HG02610 (cell line): ENCODE measurements around the gene ETNK2.

Experiments used
- ATAC-seq: cut with Tn5 transposase; IDR thresholded peaks from one replicate; pipeline ENCODE4 v1.9.1; 2021; ENCODE audit warnings: mild to moderate bottlenecking, moderate library complexity; ENCODE audit not compliant: unreplicated experiment

The ETNK2 gene

DNA sequence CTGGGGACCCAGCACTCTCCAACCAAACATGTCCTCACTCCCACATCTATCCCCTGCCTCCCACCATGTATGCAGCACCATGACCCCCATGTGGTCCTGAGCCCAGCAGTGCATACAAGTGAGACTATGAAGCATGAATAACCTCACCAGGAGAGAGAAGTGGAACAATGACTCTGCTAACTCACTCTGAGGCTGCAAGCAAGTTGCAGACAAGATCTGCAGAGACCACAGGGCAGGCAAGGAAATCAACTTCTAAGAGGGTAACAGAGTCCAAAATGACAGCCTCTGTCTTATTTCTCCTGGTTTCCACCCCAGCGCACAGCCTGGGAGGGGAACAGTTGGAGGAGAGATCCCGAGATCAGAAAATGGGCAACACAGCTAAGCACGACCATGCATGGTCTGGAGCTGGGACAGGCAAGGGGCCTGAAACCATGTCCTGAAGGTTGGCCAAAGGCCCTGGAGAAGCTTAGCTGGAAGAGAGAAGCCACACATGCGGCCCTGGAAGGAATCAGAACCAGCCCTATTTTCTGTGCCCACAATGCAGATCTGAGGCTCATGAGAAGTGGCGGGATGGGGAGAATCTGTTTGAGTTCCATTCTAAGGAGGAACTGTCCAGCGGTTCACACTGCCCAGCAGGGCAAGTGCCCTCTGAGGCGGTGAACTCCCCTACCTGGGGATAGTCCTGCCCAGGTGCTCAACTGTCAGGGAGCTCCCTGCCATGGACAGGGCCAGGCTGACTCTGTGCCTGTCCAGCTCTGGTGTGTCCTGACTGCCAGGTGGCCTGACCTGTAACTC, 26.8 kb upstream of the ETNK2 start:
- no peak for ATAC-seq

DNA sequence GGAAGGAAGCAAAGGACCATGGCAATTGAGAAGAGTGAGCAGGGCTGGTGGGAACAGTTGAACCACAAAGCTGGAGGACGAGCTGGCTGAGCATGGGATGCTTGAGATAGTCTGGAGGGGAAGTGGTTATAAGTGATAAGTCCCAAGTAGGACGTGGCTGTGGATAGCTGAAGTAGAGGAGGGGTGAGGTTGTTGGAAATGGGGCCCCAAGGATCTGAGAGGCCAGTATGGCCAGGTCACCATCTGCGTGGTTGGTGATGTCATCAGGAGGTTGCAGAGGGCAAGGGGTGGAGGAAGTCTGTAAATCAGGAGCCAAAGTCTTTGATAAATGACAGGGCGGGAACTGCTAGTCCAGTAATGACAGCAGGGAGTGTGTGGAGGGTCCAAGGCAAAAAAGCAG, 25.3 kb upstream of the ETNK2 start:
- no peak for ATAC-seq

DNA sequence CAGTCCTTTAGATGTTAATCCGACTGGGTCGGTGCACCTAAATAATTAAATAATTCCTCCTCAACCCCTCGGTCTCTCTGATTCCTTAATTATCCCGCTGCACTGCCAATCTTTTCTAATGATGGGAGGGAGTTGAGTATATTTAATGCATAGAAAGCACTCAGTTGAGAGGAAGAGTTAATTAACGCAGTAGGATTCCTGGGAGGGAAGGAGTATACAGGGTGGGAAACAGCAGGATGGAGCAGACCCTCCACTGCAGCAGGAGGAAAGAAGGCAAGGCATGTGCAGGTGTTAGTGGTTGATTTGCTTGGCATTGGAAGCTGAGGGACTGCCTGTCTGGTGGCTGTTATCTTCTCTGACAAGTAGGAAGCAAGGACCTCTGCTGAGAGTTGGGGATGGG, 24.2 kb upstream of the ETNK2 start:
- ATAC-seq = no peak

DNA sequence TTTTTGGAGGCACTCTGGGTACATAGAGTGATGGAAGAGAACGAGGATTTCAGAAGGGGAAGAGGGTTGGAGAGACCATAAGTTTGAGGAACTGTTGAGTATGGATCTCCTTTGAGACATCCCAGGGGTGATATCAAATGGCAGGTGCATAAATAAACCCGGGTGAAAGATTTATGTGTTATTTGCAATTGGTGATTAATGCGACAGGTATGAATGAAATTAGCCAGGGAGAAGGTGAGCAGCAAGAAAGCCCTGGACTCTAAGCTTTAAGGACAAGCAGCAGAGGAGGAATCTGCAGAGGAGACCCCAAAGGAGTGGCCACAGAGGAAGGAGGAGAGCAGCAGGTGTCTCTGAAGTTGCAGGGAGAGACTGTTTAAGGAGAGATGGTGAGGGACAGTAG, 23.1 kb upstream of the ETNK2 start:
- ATAC-seq = no peak

DNA sequence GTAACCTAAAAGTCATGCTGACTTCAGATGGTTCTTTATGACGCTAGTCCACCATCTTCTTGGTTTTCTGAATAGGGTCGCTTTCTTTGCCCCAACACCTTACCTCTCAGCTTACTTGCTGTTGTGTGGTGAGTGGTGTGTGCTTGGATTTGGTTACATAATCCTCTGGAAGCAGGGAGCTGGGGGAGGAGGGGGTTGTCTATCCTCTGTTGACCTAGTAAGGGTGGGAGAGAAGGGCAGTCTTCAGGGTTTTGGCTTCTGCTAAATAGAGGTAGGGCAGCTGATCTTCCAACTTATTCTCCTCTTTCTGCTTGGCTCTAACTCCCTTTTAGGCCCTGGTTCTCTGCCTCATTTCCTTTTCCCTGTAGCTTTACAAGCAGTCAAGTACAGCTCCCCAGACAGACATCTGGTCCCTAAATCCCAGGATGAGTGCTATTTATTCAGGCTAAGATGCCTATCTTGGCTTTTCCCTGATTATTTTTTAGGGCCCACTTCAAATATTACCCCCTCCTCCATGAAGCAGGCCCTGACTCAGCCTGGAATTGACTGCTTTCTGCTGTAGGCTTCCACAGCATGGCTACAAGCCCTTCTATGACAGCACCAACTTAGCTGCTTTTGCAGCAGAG, 20.7 kb upstream of the ETNK2 start:
- no peak for ATAC-seq

DNA sequence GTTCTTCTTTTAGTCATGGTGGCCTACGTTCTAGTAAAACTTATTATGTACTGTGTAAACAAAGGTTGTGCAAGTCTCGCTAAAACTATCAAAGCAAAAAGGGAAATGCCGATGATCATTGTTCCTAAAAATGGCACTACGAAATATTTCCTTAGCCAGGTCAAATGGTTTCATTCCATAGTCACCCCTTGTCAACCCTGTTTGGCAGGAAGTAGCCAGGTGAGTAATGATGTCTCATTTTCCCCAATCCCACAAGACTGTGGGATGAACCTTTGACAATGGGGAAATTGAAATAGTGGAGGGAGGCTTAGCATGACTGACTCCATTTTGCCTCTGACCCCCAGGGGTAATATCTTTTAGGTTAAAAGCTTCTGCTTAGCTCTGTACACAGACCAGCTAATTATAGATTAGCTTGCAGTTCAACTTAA, 19.9 kb upstream of the ETNK2 start:
- ATAC-seq = no peak

DNA sequence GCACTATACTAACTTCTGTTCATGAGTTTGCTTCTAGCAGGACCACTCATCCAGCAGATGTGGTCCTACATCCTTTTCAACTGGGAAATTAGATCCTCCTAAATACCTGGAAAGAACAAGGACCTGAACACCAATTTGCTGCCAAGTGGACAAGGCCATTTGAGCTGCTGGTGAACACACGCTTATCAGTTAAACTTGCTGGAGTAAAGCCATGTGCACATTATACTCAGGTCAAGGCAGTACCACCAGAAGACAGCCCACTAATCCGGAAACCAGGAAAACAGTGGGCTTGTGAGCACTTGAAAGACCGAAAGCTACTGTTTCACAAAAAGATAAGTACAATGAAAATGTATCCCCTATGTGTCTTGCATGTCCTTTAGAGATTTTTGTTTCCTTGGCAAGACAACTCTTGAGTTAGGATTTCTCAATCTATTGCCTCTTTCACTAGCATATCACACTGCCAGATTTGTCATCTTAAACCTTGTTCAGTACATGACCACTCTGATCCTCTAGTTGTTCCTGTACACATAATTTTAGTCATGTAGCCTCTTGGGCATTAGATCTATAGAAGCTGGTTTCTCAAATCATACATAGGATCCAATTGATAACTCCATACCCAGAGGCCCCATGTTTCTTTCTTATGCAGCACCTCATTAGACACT, 18.8 kb upstream of the ETNK2 start:
- no peak for ATAC-seq

DNA sequence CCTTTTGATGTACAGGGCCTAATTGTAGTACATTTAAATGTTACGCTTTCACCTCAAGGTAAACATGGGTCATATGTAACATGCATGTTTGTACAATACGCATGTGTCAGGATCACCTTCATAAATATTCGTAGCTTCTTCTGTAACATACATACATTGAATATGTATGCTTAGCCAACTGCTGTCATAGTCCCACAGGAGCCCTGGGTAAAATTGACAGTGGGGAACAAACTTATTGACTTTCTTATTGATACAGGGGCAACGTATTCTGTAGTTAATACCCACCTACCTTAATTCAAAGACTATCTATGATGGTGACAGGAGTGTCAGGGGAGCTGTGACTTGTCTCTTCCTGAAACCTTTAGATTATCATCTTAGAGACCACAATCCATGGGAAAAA, 18.0 kb upstream of the ETNK2 start:
- ATAC-seq = no peak

DNA sequence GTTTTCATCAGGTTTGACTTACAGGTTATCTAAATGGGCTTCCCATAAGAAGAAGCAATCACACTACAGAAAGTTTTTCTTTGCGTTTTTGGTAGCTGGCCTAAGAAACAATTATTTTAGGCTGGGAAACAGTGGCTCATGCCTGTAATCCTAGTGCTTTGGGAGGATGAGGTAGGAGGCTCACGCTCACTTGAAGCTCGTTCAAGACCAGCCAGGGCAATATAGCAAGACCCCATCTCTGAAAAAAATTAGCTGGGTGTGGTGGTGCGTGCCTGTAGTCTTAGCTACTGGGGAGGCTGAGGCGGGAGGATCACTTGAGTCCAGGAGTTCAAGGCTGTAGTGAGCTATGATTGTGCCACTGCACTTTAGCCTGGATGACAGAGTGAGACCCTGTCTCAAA, 15.9 kb upstream of the ETNK2 start:
- no peak for ATAC-seq

DNA sequence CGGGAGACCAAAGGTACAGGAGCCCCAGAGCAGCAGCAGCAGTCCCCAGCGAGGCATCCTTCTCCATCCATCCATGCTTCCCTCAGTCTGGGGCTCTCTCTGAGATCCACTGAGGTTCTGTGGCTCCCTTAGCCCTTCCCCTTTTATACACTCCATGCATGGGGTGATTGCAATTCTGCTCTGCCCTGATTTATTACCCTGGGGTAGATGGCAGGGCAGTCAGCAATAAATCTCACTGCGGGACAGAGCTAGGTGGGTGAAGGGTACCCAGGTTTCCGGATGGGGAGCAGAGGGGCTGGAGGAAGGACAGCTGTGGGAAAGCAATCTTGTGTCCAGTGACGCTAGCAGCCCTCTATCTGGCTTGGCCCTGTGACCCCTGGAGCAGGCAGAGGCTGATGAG, 14.4 kb upstream of the ETNK2 start, which contains the start of gene REN:
TSS of gene REN (minus strand) at position 119 of the 400 bp plus-strand sequence. CDS start at position 75, 44 bp downstream.
- no peak for ATAC-seq

DNA sequence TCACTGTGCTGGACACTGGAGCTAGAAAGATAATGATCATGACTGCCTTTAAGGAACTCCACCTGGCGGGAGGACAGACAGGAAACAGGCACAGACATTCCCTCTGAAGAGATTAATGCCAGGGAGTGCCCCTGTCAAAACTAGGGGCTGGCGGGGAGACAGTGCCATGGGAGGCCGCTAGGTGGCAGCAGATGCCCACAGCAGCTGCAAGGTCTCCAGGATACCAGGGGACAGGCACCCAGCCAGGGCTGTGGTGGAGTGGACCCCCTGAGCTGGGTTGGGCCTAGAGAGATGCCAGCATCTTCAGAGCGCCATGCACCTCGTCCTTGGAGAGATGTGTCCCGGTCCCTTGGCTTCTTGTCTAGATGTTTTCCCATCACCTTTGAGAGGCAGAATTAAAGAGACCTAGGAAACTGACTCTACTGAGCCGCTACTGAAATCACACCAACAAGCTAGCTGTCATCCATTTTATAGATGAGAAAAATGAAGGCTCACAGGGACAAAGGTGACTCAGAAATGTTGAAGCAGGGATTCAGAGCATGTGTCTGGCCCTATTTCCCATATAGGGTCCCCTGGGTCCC, 10.7 kb upstream of the ETNK2 start:
- ATAC-seq = no peak

DNA sequence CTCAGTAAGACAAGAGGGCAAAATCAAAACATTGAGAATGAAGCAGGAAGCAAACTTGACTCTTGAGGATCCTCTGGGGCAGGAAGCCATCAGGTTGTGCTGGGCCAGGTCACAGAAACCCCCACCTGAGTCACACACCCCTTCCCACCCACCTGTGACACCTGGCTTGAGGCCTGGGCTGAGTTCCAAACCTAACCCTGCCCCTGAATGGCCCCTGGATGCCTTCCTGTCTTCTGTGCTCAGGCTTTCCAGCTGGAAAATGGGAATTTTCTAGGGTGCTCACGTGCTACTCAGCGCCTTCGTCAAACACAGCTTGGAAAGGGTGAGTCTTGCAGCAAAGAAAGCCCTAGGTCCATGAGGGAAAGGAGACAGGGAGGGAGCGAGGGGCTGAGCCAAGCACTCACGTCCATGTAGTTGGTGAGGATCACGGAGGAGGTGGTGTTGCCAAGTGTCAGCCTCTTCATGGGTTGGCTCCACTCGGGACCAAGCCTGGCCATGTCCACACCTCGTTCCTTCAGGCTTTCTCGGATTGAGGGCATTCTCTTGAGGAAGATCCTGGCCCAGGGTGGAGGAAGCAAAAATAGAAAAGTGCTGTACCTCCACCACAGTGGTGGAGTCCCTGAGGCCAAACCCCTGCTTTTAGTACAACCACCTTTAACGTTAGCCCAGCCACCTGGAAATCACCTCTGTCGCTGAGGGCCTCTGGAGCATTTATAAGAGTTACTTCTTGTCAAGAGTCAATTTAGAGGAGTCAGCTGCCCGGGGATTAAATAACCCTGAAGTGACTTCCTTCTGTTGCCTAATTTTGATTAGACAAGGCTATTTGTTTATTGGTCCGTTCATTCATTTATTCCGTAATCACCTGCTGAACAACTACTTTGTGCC, 10.0 kb upstream of the ETNK2 start:
- no peak for ATAC-seq

DNA sequence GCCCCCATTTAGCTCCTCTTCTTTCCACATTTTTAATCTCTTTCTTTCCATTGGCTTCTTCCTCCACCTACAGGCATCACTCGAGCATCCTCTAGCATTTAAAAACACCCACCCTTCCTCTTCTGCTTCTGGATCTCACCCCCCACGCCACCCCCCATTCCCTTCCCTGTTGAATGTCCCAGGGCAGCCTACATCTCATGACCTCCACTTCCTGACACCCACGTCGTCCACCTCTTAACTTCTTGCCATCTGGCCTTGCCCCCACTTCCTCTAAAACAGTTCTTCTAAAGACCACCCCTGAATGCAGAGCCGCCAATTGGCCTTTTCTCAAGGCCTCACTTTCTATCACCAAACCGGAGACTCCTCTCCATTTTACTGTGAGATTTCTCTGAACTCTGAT, 6.1 kb upstream of the ETNK2 start:
- ATAC-seq = no peak

DNA sequence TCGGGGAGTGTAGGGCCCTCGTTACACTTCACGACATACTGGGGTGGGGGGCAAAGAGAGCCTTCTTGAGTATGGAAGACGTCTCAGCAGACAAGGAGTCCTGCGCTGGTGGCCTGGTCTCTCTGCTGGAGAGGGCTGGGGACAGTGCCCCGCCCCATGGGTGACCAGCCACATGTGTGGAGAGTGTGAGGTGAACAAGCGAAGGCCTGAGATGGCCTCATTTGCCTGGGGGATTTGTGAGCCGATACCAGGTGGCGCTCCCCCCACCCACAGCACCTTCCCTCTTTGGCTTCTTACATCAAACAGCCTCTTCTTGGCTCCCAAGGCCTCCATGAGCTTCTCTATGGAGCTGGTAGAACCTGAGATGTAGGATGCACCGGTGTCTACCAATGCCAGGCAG, 4.0 kb upstream of the ETNK2 start:
- no peak for ATAC-seq

DNA sequence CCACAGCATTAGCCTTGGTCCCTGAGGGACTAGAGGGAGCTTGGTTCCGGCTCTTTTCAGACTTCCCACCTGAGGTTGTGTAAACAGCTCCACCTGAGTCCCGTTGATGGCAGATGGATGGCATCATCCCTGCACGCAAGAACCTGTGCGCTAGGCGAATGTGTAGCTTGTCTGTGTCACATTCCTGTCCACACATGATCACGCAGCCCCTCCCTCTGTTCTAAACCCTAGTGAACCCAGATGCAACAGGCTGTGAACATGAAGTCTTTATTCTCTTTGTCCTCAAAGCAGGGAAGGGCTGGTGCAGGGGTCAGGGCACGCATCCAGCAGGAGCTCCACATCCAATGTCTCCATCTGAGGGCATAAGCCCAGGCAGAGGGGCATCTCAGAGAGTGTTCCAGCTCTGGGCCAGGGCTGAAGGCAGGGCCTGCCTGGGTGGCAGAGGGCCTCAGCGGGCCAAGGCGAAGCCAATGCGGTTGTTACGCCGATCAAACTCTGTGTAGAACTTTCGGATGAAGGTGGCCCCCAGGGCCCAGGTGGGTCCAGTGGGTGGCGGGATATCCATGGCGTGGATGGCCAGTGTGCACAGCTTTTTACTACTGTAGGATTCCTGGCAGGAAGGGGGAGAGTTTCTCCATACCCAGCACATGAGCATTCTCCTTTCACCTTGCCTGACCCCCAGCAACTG, 2.9 kb upstream of the ETNK2 start:
- ATAC-seq = no peak

DNA sequence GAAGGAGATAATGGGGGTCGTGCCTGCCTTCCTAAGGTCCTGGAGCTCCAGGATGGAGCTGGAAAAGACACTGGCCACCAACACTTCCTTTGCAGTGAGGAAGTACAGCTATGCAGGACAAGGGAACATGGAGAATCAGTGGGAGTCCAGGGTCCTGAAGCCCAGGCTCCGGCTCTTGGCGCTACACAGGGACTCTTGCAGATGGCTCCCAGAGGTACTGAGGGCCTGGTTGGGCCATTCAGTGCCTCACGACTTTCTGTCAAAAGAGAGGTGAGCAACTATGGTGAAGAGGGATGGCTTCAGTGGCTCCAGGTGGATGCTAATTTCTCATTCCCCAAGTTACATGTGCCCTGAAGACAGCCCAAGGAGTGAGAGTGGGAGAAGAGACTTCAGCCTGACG, 1.8 kb upstream of the ETNK2 start:
- ATAC-seq = no peak

DNA sequence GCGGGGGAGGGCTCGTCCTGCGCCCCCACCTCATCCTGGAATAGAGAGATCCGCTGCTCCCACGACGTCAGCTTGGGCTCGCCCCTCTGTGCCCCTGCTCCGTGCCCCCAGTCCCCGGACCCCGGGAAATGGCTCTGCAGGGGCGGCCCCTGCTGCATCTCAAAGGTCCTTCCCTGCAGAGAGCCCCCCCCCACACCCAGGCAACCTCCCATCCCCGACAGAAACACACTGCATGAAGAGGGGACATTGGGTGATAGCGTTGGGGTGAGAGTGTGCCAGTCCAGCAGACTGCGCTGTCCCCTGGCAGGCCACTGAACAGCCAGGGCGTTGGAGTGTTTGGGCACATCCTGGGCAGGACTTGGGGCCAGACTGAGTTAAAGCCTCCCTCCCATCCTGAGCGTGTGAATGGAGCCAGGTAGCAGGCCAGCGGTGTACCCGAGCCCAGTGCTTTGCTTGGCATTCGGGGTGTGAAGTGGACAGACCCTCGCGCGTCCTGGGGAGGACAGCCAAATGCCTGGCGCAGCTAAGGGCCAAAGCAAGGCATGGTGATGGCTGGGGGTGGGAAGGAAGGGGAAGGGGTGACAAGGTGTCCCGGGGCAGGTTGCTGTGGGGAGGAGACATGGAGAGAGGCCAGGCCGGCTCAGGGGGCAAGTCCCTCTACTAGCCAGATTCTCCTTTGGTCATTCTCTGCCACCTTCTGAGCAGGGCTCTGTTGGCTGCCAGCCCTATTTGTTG, 633 bp upstream of the ETNK2 start:
- ATAC-seq = no peak

DNA sequence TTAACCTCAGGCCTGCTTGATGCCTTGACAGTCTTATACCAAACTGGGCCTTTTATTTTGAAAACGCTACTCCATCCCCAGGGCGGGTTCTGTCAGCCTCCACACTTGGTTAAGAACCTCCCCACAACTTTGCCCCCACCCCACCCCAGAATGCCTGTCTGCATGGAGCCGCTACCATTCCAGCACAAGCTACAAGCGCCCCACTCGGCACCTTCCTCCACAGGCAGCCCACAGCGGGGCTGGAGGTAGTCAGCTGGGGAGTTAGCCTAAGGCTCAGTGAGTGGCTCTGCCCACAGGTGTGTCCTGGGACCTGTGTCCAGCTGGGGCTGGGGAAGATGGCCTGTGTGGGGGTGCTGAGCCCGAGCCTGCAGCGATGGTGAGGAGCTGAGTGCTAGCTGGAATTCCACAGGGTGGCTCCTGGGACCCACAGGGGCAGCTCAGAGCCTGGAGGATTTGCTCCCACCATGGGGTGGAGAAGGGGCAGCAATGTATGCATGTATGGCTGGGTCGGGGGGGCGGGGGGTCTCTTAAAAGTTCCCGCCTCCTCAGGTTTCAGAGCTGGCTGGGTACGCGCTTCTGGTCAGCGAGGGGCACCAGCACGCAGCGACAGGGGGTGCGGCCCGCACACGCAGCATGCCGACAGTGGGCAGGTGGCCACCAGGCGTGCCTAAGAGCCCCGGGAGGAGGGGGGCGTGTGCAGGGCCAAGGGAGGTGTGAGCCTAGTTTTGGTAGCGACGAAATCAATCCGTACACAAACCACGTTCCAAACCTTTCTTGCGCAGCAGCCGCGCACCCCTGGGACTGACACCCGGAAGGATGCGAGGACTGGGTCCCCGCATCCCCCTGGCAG, 917 bp downstream of the ETNK2 start:
- no peak for ATAC-seq
